Skeletal muscle tissue (tissue), 4 donors: ENCODE results near the gene KRTAP19-7. TPM values are rescaled to one million over a fixed set of nuclear protein-coding genes. Genes with fewer than 3 reads are reported as not detected.

Source experiments
- H3K27ac ChIP-seq: one replicate; pipeline ENCODE4 v1.7.0; 2013; ENCODE audit warnings: mild to moderate bottlenecking, low read depth, low read length, inconsistent platforms
- H3K27me3 ChIP-seq, 3 donors: one replicate each; pipeline ENCODE4 v1.7.0; 2013; ENCODE audit warnings: low read length in 3 of 3; ENCODE audit not compliant: control insufficient read depth in 3 of 3, insufficient read depth in 3 of 3
- H3K36me3 ChIP-seq, 3 donors: one replicate each; pipeline ENCODE4 v1.7.0; 2013; ENCODE audit warnings: low read length in 3 of 3; ENCODE audit not compliant: control insufficient read depth in 3 of 3, insufficient read depth in 3 of 3
- H3K4me1 ChIP-seq, 3 donors: one replicate each; pipeline ENCODE4 v1.7.0; 2013; ENCODE audit warnings: low read length in 3 of 3, mild to moderate bottlenecking in 3 of 3; ENCODE audit not compliant: control insufficient read depth in 3 of 3, insufficient read depth in 3 of 3
- H3K4me3 ChIP-seq, 3 donors: one replicate each; pipeline ENCODE4 v1.7.0; 2013; ENCODE audit warnings: low read length in 3 of 3
- H3K9ac ChIP-seq, 3 donors: one replicate each; pipeline ENCODE4 v1.7.0; 2013; ENCODE audit warnings: low read length in 3 of 3, mild to moderate bottlenecking in 3 of 3, moderate library complexity in 2 of 3, low read depth in 1 of 3
- H3K9me3 ChIP-seq, 3 donors: one replicate each; pipeline ENCODE4 v1.7.0; 2013; ENCODE audit warnings: low read length in 3 of 3; ENCODE audit not compliant: control insufficient read depth in 3 of 3
- total RNA-seq: library from RNA; depleted of rRNA; stranded (reverse); fragments of >200 nt; gene quantifications from one replicate; pipeline ENCODE4 v1.2.3, GENCODE V29; 2014
- donor health status: Osteomylitis.

Gene KRTAP19-7
- total RNA-seq, result not detected

GRCh38 chr21:30561264-30561895 is at the start of gene KRTAP19-7:
Gene KRTAP19-7 (minus strand): TSS chr21:30561314. CDS start chr21:30561289, 25 bp downstream.
- Histone ChIP-seq H3K36me3 (no peaks in the 10 kb centered on the region), H3K4me3 (no peak within 1 kb of the TSS), H3K9me3 (no peaks in the 10 kb centered on the region), H3K9ac (no peak within 1 kb of the TSS), H3K27ac (no peak within 1 kb of the TSS), H3K27me3 (no peaks in the 10 kb centered on the region), H3K4me1 (no peaks in the 10 kb centered on the region)

DNA sequence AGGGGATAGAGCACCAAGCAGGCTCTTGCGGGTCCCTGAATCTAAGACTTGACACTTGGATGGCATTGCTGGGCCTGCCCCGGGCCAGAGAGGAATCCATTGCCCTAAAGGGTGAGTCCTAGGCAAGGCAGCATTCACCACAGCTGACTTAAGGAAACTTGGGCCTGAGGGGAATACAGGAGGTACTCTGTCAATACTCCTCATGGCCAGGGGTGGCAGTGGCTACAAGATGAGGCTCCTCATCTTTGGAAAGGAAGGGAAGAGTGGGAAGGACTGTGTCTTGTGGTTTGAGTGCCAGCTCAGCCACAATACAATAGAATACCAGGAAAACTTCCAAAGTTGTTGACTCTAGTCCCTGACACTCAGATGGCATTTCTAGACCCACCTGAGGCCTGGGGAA is 44.9 kb upstream of the KRTAP19-7 start:
- no peaks in the 10 kb centered on the region for H3K4me1 ChIP-seq
- no peak overlapping the region for H3K9ac ChIP-seq
- H3K9me3 ChIP-seq, result no peaks in the 10 kb centered on the region
- no peaks in the 10 kb centered on the region for H3K36me3 ChIP-seq
- no peak overlapping the region for H3K27ac ChIP-seq
- no peaks in the 10 kb centered on the region for H3K27me3 ChIP-seq
- no peak overlapping the region for H3K4me3 ChIP-seq

DNA sequence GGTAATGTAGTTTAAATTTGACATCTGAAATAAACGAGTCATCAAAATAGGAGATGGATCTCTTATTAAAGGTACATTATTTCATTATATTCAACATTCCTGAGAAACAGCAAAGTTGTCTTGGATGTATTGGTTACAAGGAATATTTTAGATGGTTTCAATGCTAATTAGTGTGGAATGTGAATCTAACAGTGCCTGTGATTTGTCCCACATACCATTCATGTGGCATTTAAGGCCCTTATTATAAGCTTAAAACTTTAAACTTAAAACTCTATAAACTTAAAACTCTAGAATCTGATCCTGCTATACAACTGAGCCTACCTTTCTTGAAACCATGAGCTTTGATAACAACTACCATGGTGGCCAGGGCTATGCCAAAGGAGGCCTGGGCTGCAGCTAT is 39.7 kb upstream of the KRTAP19-7 start, which contains the start of gene KRTAP22-1:
Gene KRTAP22-1, plus strand, starts transcription at position 301 of the 400 bp plus-strand sequence.
- H3K36me3 ChIP-seq, result no peaks in the 10 kb centered on the region
- no peaks in the 10 kb centered on the region for H3K9me3 ChIP-seq
- H3K4me1 ChIP-seq, result no peaks in the 10 kb centered on the region
- no peak within 1 kb of the TSS for H3K27ac ChIP-seq
- H3K9ac ChIP-seq, result no peak within 1 kb of the TSS
- H3K4me3 ChIP-seq, result no peak within 1 kb of the TSS
- H3K27me3 ChIP-seq, result no peaks in the 10 kb centered on the region

DNA sequence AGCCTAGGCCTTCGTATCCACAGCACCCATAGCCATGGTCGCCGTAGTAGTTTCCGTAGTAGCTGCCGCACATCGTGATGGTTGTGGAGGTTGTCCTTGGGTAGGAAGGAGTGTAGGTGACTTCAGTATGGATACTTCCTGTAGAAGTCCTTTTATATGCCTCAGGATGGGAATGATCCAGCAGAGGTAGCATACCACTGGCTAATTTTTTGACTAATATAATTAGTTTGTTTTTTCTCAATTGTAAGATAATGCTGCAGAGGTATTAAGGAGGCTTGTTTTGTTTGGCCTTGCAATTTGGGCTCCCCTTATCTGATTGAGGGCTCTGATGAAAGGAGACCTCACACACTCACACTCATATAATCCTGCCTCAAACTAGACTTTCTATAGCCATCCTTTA is 37.7 kb upstream of the KRTAP19-7 start, which contains the start of gene KRTAP6-2:
Gene KRTAP6-2, minus strand, starts transcription at position 101 of the 400 bp plus-strand sequence. Its CDS starts 28 bp downstream, at position 73.
- Histone ChIP-seq H3K4me1 (no peaks in the 10 kb centered on the region), H3K27ac (no peak within 1 kb of the TSS), H3K9ac (no peak within 1 kb of the TSS), H3K27me3 (no peaks in the 10 kb centered on the region), H3K4me3 (no peak within 1 kb of the TSS), H3K9me3 (no peaks in the 10 kb centered on the region), H3K36me3 (no peaks in the 10 kb centered on the region)

DNA sequence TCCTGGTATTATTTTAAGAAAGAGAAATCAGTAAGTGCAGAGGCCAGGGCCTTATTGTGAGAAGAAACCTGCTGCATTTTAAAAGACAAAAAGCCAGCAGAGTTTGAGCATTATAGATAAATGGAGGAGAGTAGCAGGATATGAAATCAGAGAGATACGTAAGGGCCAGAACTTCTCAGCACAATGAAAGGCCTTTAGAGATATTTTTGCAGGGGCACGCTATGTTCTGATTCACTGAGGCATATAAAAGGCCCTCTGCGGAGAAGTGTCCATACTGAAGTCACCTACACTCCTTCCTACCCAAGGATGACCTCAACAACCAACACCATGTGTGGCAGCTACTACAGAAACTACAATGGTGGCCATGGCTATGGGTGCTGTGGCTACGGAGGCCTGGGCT is 31.0 kb upstream of the KRTAP19-7 start, which contains the start of gene KRTAP6-3:
Gene KRTAP6-3, plus strand, starts transcription at position 301 of the 400 bp plus-strand sequence. Its CDS starts 6 bp downstream, at position 307.
- Histone ChIP-seq H3K4me3 (no peak within 1 kb of the TSS), H3K27ac (no peak within 1 kb of the TSS), H3K27me3 (no peaks in the 10 kb centered on the region)

DNA sequence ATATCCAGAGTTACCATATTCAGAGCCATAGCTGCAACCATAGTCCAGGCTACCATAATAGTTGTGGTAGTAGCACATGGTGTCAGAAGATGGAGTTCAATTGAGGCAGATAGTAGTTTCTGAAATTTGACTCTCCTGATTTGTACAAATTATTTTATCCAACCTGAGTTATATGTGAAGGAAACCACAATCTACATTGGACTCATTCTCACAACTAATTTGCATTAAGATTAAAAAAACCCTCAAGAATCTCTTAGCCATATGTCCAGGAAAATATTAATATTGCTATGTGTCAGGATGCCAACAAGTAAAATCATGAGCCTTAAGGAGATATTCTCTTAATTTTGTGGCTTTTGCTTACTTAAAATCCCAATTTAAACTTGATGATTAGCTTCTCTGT is 29.2 kb upstream of the KRTAP19-7 start, which contains the start of gene KRTAP22-2:
Gene KRTAP22-2, minus strand, starts transcription at position 101 of the 400 bp plus-strand sequence.
- Histone ChIP-seq H3K4me3 (no peak within 1 kb of the TSS), H3K4me1 (no peaks in the 10 kb centered on the region), H3K9me3 (no peaks in the 10 kb centered on the region), H3K36me3 (no peaks in the 10 kb centered on the region), H3K27me3 (no peaks in the 10 kb centered on the region), H3K27ac (no peak within 1 kb of the TSS), H3K9ac (no peak within 1 kb of the TSS)

More for the DNA sequence above, 31.0 kb upstream of the KRTAP19-7 start, which contains the start of gene KRTAP6-3:
- Histone ChIP-seq H3K4me1 (no peaks in the 10 kb centered on the region), H3K36me3 (no peaks in the 10 kb centered on the region), H3K9ac (no peak within 1 kb of the TSS), H3K9me3 (no peaks in the 10 kb centered on the region)

- Histone ChIP-seq H3K4me1 (no peaks in the 10 kb centered on the region), H3K36me3 (no peaks in the 10 kb centered on the region), H3K27me3 (no peaks in the 10 kb centered on the region), H3K9ac (no peak overlapping the region), H3K4me3 (no peak overlapping the region), H3K27ac (no peak overlapping the region), H3K9me3 (no peaks in the 10 kb centered on the region)
These were observed 21.8 kb upstream of the KRTAP19-7 start for GRCh38 chr21:30582870-30583269.

DNA sequence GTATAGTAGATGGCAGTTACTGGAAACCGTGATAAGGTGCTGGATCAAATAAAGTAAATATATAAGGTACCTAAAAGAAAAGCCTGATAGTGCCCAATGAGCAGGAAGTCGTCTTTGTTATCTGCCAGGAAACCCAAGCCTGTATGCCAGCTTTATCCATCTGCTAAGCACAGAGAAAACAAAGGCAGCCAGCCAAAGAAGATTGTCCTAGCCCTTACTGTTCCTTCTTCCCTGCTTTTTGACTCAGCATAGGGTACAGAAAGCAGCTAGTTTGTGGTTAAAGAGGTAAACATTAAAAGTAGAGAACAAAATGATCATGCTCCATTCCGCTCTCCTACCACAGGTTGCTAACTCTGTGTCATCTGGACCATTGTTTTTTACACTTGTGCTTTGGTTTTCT is 19.0 kb upstream of the KRTAP19-7 start:
- Histone ChIP-seq H3K4me3 (no peak overlapping the region), H3K27ac (no peak overlapping the region), H3K4me1 (no peaks in the 10 kb centered on the region), H3K9me3 (no peaks in the 10 kb centered on the region), H3K36me3 (no peaks in the 10 kb centered on the region), H3K27me3 (no peaks in the 10 kb centered on the region), H3K9ac (no peak overlapping the region)

- H3K36me3 ChIP-seq, result no peaks in the 10 kb centered on the region
- no peaks in the 10 kb centered on the region for H3K9me3 ChIP-seq
- no peak overlapping the region for H3K4me3 ChIP-seq
- H3K9ac ChIP-seq, result no peak overlapping the region
- no peaks in the 10 kb centered on the region for H3K4me1 ChIP-seq
- no peaks in the 10 kb centered on the region for H3K27me3 ChIP-seq
- no peak overlapping the region for H3K27ac ChIP-seq
These were observed 18.2 kb upstream of the KRTAP19-7 start for GRCh38 chr21:30579346-30579745.

GRCh38 chr21:30577766-30578165 is 16.7 kb upstream of the KRTAP19-7 start:
- no peaks in the 10 kb centered on the region for H3K4me1 ChIP-seq
- H3K9ac ChIP-seq, result no peak overlapping the region
- H3K9me3 ChIP-seq, result no peaks in the 10 kb centered on the region
- H3K4me3 ChIP-seq, result no peak overlapping the region
- no peak overlapping the region for H3K27ac ChIP-seq
- no peaks in the 10 kb centered on the region for H3K27me3 ChIP-seq
- no peaks in the 10 kb centered on the region for H3K36me3 ChIP-seq
